GM18909 (cell line): ENCODE data around the gene POPDC2.

ENCODE experiments used
- ATAC-seq: cut with Tn5 transposase; IDR thresholded peaks from one replicate; pipeline ENCODE4 v1.9.1; 2021; ENCODE audit warnings: mild to moderate bottlenecking; ENCODE audit not compliant: unreplicated experiment, poor library complexity

POPDC2 gene

GRCh38 chr3:119642746-119643473 is 17.5 kb downstream of the POPDC2 start:
- no peak for ATAC-seq

- no peak for ATAC-seq
Observed at GRCh38 chr3:119641416-119641815, 19.0 kb downstream of the POPDC2 start.

GRCh38 chr3:119639494-119640350 is 20.7 kb downstream of the POPDC2 start:
- no peak for ATAC-seq

GRCh38 chr3:119637679-119638477 is 22.5 kb downstream of the POPDC2 start:
- peak; percentile 43 for ATAC-seq

- ATAC-seq: no peak
Observed at GRCh38 chr3:119636891-119637611, 23.3 kb downstream of the POPDC2 start.

GRCh38 chr3:119636249-119636648 is 24.1 kb downstream of the POPDC2 start:
- ATAC-seq: no peak

GRCh38 chr3:119635719-119636118 is 24.7 kb downstream of the POPDC2 start:
- ATAC-seq: no peak

- no peak for ATAC-seq
Observed at GRCh38 chr3:119632829-119633228, 27.6 kb downstream of the POPDC2 start.

- ATAC-seq: no peak
Observed at GRCh38 chr3:119632216-119632615, 28.2 kb downstream of the POPDC2 start.

GRCh38 chr3:119631516-119631915 is 28.9 kb downstream of the POPDC2 start:
- no peak for ATAC-seq

- no peak for ATAC-seq
Observed at GRCh38 chr3:119630880-119631329, 29.5 kb downstream of the POPDC2 start.

GRCh38 chr3:119630128-119630879 is 30.1 kb downstream of the POPDC2 start:
- no peak for ATAC-seq

GRCh38 chr3:119628816-119629445 is 31.5 kb downstream of the POPDC2 start:
- ATAC-seq: peak; percentile 39

- peak; percentile 76 for ATAC-seq
Observed at GRCh38 chr3:119628390-119628789, 32.0 kb downstream of the POPDC2 start.

- ATAC-seq: peak; percentile 40
Observed at GRCh38 chr3:119627461-119627860, 32.9 kb downstream of the POPDC2 start.

GRCh38 chr3:119626196-119626595 is 34.2 kb downstream of the POPDC2 start:
- no peak for ATAC-seq

- ATAC-seq: no peak
Observed at GRCh38 chr3:119625451-119626153, 34.8 kb downstream of the POPDC2 start.

- no peak for ATAC-seq
Observed at GRCh38 chr3:119624002-119624720, 36.2 kb downstream of the POPDC2 start.
